Mucosa of descending colon (tissue), 3 donors: ENCODE results near the gene CDH3. TPM values are rescaled to one million over a fixed set of nuclear protein-coding genes. Genes with fewer than 3 reads are reported as not detected.

ENCODE experiments used
- ATAC-seq: fragments of 200-7000 bp; cut with Tn5 transposase; one replicate; pipeline ENCODE4 v1.9.1; 2020; ENCODE audit warnings: mild to moderate bottlenecking, moderate library complexity
- DNase-seq, 3 donors: peaks; one replicate each; pipeline ENCODE4 v3.0.0-alpha.2; 2020
- H3K36me3 ChIP-seq: fragments of 200-600 bp; one replicate; pipeline ENCODE4 v1.8.0; 2021; ENCODE audit warnings: low read depth, mild to moderate bottlenecking
- H3K4me1 ChIP-seq: fragments of 200-600 bp; one replicate; pipeline ENCODE4 v1.8.0; 2021; ENCODE audit warnings: low read depth, mild to moderate bottlenecking
- H3K4me3 ChIP-seq: fragments of 200-600 bp; one replicate; pipeline ENCODE4 v1.8.0; 2021; ENCODE audit warnings: mild to moderate bottlenecking
- H3K9me3 ChIP-seq: fragments of 200-600 bp; one replicate; pipeline ENCODE4 v1.8.0; 2021; ENCODE audit warnings: mild to moderate bottlenecking
- intact Hi-C, 2 donors: fragments of 100-400 bp; cut with DNase I in 1 of 2; cut with micrococcal nuclease in 1 of 2; formaldehyde crosslinking; loops; one replicate each; pipeline versions ENCODE4 v1.11.0 to v1.11.1; 2022; cut with DNase I, micrococcal nuclease
- total RNA-seq, 3 donors: library from RNA; stranded (reverse); fragmentation: NEBNext Ultra II Directional in 2 of 3; extraction: Animal tissue kit (Norgen Biotek cat#: 25700) in 2 of 3; gene quantifications; one replicate each; pipeline versions ENCODE4 v1.2.1 to v1.2.4, GENCODE V29; 2021 to 2023
- TF ChIP-seq, protein P1 (sequence below): fragments of 200-600 bp; IDR thresholded peaks from one replicate; pipeline ENCODE4 v1.8.0; 2022; ENCODE audit warnings: antibody characterized with exemption, mild to moderate bottlenecking
- donor health status: DM: no; HTN: no; CAD: no; lungs with moderate emphysema.
- donor health status: DM: no; HTN: no; CAD: no.
- donor health status: DM: no; HTN: yes; CAD: no.

CDH3 gene
- total RNA-seq, 3 donors from 2014 or later: 0.22 to 0.77 (median 0.38) TPM

DNA sequence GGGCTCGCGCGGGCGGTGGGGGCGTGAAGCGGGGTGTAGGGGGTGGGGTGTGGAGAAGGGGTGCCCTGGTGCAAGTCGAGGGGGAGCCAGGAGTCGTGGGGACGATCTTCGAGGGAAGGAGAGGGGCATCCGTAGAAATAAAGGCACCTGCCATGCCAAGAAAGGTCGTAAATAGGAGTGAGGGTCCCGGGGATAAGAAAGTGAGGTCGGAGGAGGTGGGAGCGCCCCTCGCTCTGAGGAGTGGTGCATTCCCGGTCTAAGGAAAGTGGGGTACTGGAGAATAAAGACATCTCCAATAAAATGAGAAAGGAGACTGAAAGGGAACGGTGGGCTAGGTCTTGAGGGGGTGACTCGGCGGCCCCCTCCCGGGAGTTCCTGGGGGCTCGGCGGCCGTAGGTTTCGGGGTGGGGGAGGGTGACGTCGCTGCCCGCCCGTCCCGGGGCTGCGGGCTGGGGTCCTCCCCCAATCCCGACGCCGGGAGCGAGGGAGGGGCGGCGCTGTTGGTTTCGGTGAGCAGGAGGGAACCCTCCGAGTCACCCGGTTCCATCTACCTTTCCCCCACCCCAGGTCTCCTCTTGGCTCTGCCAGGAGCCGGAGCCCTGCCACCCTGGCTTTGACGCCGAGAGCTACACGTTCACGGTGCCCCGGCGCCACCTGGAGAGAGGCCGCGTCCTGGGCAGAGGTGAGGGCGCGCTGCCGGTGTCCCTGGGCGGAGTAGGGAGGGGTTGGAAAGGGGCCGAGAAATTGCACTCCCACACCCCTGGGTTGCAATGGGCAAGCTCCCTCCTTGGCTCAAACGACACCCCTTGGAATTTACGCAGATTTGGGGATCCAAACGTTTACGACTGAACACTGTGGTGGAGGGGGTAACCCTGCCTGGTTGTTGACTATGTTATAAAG, 92.9 kb downstream of the CDH3 start:
- Histone ChIP-seq H3K9me3 (no peaks in the 10 kb centered on the region), H3K36me3 (no peaks in the 10 kb centered on the region), H3K4me3 (peak overlapping the region; percentile 54), H3K4me1 (peaks cover 34% of the 10 kb centered on the region)
- ATAC-seq: peak; percentile 74
- intact Hi-C loops: no loop called here
- TF ChIP-seq, protein P1, sequence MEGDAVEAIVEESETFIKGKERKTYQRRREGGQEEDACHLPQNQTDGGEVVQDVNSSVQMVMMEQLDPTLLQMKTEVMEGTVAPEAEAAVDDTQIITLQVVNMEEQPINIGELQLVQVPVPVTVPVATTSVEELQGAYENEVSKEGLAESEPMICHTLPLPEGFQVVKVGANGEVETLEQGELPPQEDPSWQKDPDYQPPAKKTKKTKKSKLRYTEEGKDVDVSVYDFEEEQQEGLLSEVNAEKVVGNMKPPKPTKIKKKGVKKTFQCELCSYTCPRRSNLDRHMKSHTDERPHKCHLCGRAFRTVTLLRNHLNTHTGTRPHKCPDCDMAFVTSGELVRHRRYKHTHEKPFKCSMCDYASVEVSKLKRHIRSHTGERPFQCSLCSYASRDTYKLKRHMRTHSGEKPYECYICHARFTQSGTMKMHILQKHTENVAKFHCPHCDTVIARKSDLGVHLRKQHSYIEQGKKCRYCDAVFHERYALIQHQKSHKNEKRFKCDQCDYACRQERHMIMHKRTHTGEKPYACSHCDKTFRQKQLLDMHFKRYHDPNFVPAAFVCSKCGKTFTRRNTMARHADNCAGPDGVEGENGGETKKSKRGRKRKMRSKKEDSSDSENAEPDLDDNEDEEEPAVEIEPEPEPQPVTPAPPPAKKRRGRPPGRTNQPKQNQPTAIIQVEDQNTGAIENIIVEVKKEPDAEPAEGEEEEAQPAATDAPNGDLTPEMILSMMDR: peak; percentile 27
- peak; percentile 87 to 91 (median 87) for DNase-seq

DNA sequence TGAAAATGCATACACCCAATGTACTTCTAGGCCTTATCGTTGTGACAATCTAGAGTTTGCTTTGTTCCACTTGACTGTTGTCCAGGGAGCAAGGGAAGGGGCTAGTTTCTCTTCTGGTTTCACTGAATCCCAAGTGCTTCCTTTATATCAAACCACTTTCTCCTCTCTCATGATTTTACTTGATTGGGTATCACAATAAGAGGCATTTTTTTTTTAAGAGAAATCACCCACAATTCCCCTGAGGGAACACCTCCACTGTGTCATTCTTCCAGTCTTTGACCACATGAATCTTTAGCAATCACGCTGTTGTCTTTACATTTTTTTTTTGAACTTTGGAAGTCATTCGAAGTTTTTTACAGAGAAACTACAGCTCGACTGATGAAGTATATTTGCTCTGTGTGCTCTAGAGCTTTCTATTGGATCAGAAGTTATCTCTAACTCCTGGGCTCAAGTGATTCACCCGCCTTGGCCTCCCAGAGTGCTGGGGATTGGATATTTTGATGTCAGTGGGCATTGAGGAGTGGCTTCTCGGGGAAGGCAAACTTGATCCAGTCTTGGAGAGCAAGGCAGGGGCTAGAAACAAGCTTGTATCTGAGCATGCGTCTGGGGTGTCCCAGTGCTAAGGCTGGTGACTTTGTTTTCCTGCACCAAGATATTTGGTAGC, 95.0 kb downstream of the CDH3 start:
- peaks cover 45% of the 10 kb centered on the region for H3K4me1 ChIP-seq
- no peak for ATAC-seq
- H3K4me3 ChIP-seq: no peak overlapping the region
- no peaks in the 10 kb centered on the region for H3K36me3 ChIP-seq
- no peak for DNase-seq
- TF ChIP-seq, protein P1: no peak
- H3K9me3 ChIP-seq: no peaks in the 10 kb centered on the region
- intact Hi-C loops: no loop called here

- intact Hi-C loops: no loop called here
- TF ChIP-seq, protein P1: no peak
- ATAC-seq (no peak), DNase-seq (no peak)
- no peaks in the 10 kb centered on the region for H3K36me3 ChIP-seq
- peaks cover 49% of the 10 kb centered on the region for H3K4me1 ChIP-seq
- no peak overlapping the region for H3K4me3 ChIP-seq
- H3K9me3 ChIP-seq: no peaks in the 10 kb centered on the region
Measured at GRCh38 chr16:68740628-68741346, 95.7 kb downstream of the CDH3 start.

- no peak overlapping the region for H3K4me3 ChIP-seq
- intact Hi-C loops: no loop called here
- no peaks in the 10 kb centered on the region for H3K36me3 ChIP-seq
- no peaks in the 10 kb centered on the region for H3K9me3 ChIP-seq
- H3K4me1 ChIP-seq: peaks cover 62% of the 10 kb centered on the region
- no peak for ATAC-seq
- no peak for DNase-seq
- TF ChIP-seq, protein P1: no peak
Measured at GRCh38 chr16:68743664-68744063, 98.6 kb downstream of the CDH3 start.

DNA sequence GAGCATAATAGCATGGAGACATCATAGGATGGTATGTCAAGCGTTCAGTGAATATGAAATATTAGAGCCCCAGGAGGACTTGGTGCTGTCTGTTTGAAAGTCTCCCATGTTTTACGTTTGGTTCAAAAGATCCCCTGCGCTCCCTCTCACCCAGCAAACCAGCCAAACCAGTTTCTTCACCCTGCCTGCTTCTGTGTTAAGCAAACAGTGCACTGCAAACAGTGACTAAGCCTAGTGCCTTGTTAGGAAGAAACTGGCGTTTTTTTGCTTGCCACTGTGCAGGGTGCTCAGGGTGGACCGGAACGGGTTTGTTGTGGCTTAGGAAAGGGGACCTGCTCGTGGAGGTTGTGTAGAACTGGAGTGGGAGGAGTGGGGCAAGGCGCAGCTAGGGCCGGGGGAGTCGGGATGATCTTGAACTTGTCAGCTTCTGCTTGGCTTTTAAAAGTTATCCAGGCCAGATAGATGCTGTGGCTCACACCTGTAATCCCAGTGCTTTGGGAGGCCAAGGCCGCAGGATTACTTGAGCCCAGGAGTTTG, 99.7 kb downstream of the CDH3 start:
- ATAC-seq: peak; percentile 85
- no peaks in the 10 kb centered on the region for H3K9me3 ChIP-seq
- DNase-seq: peak; percentile 63 to 89 (median 72)

More for the DNA sequence above, 99.7 kb downstream of the CDH3 start:
- Histone ChIP-seq H3K4me1 (peaks cover 57% of the 10 kb centered on the region), H3K4me3 (no peak overlapping the region), H3K36me3 (no peaks in the 10 kb centered on the region)
- TF ChIP-seq, protein P1: no peak
- intact Hi-C loops: no loop called here
